Mesendoderm (in vitro differentiated cells): ENCODE results near the gene SHISA7. TPM values are rescaled to one million over a fixed set of nuclear protein-coding genes. Genes with fewer than 3 reads are reported as not detected.

Source experiments
- DNase-seq: peaks from one replicate; pipeline ENCODE4 v3.0.0; 2013
- H2AK5ac ChIP-seq: 2 replicates; pipeline ENCODE4 v1.6.1; 2013; ENCODE audit warnings: low read length, inconsistent platforms
- H2BK120ac ChIP-seq: 2 replicates; pipeline ENCODE4 v1.6.1; 2013; ENCODE audit warnings: low read depth, mild to moderate bottlenecking, low read length, moderate library complexity, mixed read lengths
- H2BK15ac ChIP-seq: replicated peaks from 2 replicates; pipeline ENCODE4 v1.6.1; 2013; ENCODE audit warnings: low read depth, mild to moderate bottlenecking, moderate library complexity
- H2BK5ac ChIP-seq: 2 replicates; pipeline ENCODE4 v1.6.1; 2013; ENCODE audit warnings: low read length, inconsistent platforms
- H3K18ac ChIP-seq: 2 replicates; pipeline ENCODE4 v1.6.1; 2013; ENCODE audit warnings: mild to moderate bottlenecking, low read length, mixed read lengths
- H3K23ac ChIP-seq: one replicate; pipeline ENCODE4 v1.6.1; 2013; ENCODE audit warnings: low read length
- H3K27ac ChIP-seq: 2 replicates; pipeline ENCODE4 v1.5.1; 2013; ENCODE audit warnings: low read depth, mild to moderate bottlenecking, inconsistent platforms, low read length, moderate library complexity
- H3K27me3 ChIP-seq: 2 replicates; pipeline ENCODE4 v1.6.1; 2013; ENCODE audit warnings: low read length, control low read depth, mild to moderate bottlenecking, inconsistent platforms; ENCODE audit not compliant: insufficient read depth, poor library complexity
- H3K36me3 ChIP-seq: 2 replicates; pipeline ENCODE4 v1.6.1; 2013; ENCODE audit warnings: low read length, inconsistent platforms; ENCODE audit not compliant: control insufficient read depth, insufficient read depth
- H3K4ac ChIP-seq: one replicate; pipeline ENCODE4 v1.6.1; 2013; ENCODE audit warnings: low read depth, mild to moderate bottlenecking, low read length, moderate library complexity
- H3K4me1 ChIP-seq: 2 replicates; pipeline ENCODE4 v1.6.1; 2013; ENCODE audit warnings: low read depth, low read length, inconsistent platforms; ENCODE audit not compliant: control insufficient read depth
- H3K4me2 ChIP-seq: 2 replicates; pipeline ENCODE4 v1.6.1; 2013; ENCODE audit warnings: low read length
- H3K4me3 ChIP-seq: 2 replicates; pipeline ENCODE4 v1.5.1; 2013; ENCODE audit warnings: mild to moderate bottlenecking, low read length
- H3K56ac ChIP-seq: one replicate; pipeline ENCODE4 v1.6.1; 2013; ENCODE audit warnings: low read length
- H3K79me1 ChIP-seq: 2 replicates; pipeline ENCODE4 v1.6.1; 2013; ENCODE audit warnings: low read length, inconsistent platforms
- H3K79me2 ChIP-seq: 2 replicates; pipeline ENCODE4 v1.6.1; 2013; ENCODE audit warnings: mild to moderate bottlenecking, low read length; ENCODE audit not compliant: control insufficient read depth, insufficient read depth
- H3K9ac ChIP-seq: 2 replicates; pipeline ENCODE4 v1.6.1; 2013; ENCODE audit warnings: low read length, inconsistent platforms
- H4K5ac ChIP-seq: one replicate; pipeline ENCODE4 v1.6.1; 2013; ENCODE audit warnings: low read length
- H4K8ac ChIP-seq: one replicate; pipeline ENCODE4 v1.6.1; 2013; ENCODE audit warnings: low read depth, mild to moderate bottlenecking, control low read depth, low read length, moderate library complexity
- WGBS: extraction: QIAGEN DNeasy Blood & Tissue Kit; methylation state at CpG from one replicate; pipeline ENCODE4 v1.1.7; 2013; ENCODE audit warnings: low lambda C conversion rate, missing lambda C conversion rate; ENCODE audit not compliant: insufficient coverage; ENCODE audit errors: extremely low coverage; 5-methylcytosine and 5-hydroxymethylcytosine counted together
- polyA plus RNA-seq, 2 experiments: library from polyadenylated mRNA; stranded (reverse); fragments of 200-250 nt; gene quantifications; one replicate each; pipeline ENCODE4 v1.2.3, GENCODE V29; 2013

The SHISA7 gene
- polyA plus RNA-seq (2013, experiment 1 of 2) = 0.06 TPM
- polyA plus RNA-seq (2013, experiment 2 of 2) = 0.04 TPM

GRCh38 chr19:55443045-55443823, at the start of gene SHISA7:
SHISA7 (minus strand) TSS chr19:55443300; CDS start chr19:55442863, 437 bp downstream.
- no CpG with 5 or more reads among the region's 43 CpGs for WGBS
- Histone ChIP-seq H3K36me3 (no peaks in the 10 kb centered on the region), H2BK5ac (no peak within 1 kb of the TSS), H2AK5ac (no peak within 1 kb of the TSS), H3K9ac (no peak within 1 kb of the TSS), H3K79me2 (no peaks in the 10 kb centered on the region), H4K8ac (no peak within 1 kb of the TSS), H3K56ac (no peak within 1 kb of the TSS), H3K4me2 (no peak within 1 kb of the TSS), H4K5ac (no peak within 1 kb of the TSS), H3K27ac (no peak within 1 kb of the TSS), H3K4me3 (no peak within 1 kb of the TSS), H3K79me1 (no peaks in the 10 kb centered on the region), H3K18ac (no peak within 1 kb of the TSS), H3K4me1 (no peaks in the 10 kb centered on the region), H2BK15ac (no peak within 1 kb of the TSS), H2BK120ac (no peak within 1 kb of the TSS), H3K27me3 (peaks cover 43% of the 10 kb centered on the region), H3K23ac (no peak within 1 kb of the TSS), H3K4ac (no peak within 1 kb of the TSS)
- no peak for DNase-seq

DNA sequence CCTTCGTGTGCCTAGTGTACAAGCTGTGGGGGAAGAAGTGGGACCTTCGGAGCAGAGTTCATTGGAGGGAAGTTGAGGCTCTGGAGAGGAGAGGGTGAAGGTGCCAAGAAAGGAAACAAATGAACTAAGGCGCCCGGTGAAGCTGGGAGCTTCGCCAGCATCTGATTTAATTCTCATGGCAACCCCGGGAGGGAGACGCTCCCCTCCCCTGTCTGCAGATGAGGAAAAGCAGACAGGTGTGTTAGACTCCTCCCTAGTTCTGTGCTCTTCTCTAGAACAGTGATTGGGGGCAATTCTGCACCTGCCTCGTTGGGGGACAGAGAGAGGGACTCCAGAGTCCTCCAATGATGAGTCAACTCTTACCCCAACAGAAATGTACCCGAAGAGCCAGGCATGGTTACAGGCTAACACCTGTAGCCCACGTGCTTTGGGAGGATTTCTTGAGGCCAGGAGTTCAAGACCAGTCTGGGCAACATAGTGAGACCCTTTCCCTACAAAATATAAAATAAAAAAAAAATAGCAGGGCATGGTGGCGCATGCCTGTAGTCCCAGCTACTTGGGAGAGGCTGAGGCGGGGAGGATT, 49.4 kb upstream of the SHISA7 start:
- WGBS = no CpG with 5 or more reads among the region's 12 CpGs
- Histone ChIP-seq H3K4me2 (no peak overlapping the region), H2BK15ac (no peak overlapping the region), H2BK120ac (no peak overlapping the region), H3K27ac (no peak overlapping the region), H3K56ac (no peak overlapping the region), H3K18ac (no peak overlapping the region), H2AK5ac (no peak overlapping the region), H3K23ac (no peak overlapping the region), H3K4me3 (no peak overlapping the region), H4K8ac (no peak overlapping the region), H3K79me2 (no peaks in the 10 kb centered on the region), H3K79me1 (no peaks in the 10 kb centered on the region), H3K27me3 (no peaks in the 10 kb centered on the region), H3K4ac (no peak overlapping the region), H4K5ac (no peak overlapping the region), H3K9ac (no peak overlapping the region), H2BK5ac (no peak overlapping the region), H3K4me1 (peaks cover 3% of the 10 kb centered on the region), H3K36me3 (no peaks in the 10 kb centered on the region)
- DNase-seq = no peak

DNA sequence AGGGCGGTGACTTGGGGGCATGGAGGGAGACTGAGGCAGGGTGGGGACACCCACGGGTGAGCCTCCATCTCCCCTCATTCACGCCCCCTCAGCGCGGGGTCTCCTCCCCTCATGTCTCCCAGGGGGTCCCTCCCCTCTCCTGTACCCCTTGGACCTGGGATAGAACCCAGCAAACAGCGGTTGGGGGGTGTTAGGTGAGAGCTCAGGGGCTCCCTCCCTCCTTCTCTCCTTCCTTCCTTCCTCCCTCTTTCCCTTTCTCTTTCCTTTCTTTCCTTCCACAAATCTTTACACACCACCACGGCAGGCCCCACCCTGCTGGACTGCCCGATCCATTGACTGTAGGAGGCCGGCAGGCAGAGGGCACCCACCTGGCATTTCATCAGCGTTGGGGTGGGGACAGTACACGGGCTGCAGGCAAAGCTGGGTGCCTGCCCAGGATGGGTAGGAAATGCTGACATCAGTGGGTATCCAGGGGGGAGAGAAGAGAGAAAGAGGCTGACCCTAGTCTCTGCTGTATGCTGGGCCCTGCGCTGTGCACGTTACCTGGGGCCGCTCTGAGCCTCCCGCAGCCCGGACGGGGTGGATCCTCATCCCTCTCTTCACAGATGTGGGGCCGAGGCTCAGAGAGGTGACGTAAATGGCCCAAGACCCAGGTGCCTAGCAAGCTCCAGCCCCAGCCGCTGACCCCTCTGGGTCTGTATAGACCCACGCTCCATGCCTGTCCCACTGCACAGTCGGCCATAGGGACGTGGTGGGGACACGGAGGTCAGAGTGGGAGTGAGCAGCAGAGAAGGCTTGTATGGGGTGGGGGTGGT, 48.7 kb upstream of the SHISA7 start:
- Histone ChIP-seq H3K4me1 (peaks cover 8% of the 10 kb centered on the region), H2BK120ac (no peak overlapping the region), H3K9ac (no peak overlapping the region), H3K4me2 (no peak overlapping the region), H3K18ac (no peak overlapping the region), H3K4ac (no peak overlapping the region), H3K27me3 (no peaks in the 10 kb centered on the region), H3K56ac (no peak overlapping the region), H4K8ac (no peak overlapping the region), H3K79me1 (no peaks in the 10 kb centered on the region), H2BK5ac (no peak overlapping the region), H2BK15ac (no peak overlapping the region), H3K27ac (no peak overlapping the region), H2AK5ac (no peak overlapping the region), H3K36me3 (no peaks in the 10 kb centered on the region), H3K79me2 (no peaks in the 10 kb centered on the region), H4K5ac (no peak overlapping the region), H3K4me3 (no peak overlapping the region), H3K23ac (no peak overlapping the region)
- DNase-seq = no peak
- no CpG with 5 or more reads among the region's 24 CpGs for WGBS

DNA sequence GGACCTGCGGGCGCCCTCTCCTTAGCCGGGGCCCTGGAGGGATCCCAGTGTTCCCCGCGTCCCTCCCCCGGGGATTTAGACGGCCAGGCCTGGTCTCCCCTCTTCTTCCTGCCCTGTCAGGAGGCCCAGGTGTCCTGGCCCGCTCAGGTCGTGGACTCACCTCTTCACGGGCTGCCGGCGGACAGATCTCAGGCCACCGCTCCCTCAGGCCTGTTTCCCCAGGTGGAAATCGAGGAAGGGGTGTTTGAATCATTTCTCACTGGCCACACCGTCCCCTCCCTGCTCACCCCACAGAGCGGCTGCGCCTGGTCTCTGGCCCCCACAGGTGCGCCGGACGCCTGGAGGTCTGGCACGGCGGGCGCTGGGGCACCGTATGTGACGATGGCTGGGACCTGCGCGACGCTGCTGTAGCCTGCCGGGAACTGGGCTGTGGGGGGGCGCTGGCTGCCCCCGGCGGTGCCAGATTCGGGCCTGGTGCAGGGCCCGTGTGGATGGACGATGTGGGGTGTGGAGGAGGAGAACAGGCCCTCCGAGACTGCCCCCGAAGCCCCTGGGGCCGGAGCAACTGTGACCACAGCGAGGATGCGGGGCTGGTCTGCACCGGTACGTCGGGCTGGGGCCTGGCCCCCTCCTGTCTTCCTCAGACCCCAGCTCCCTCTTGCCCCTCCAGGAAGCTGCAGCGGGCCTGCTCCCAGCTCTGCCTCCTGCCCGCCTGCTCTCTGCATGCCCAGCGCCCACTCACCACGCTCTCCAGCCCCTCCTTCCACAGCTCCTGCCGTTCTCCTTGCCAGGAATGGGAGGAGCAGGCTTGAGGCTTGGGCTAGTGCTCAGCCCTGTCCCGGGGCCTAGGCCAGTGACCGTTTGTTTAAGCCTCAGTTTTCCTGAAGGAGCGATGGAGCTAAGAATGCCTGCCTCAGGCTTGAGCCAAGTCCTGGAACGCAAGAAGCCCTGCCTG, 47.7 kb upstream of the SHISA7 start:
- Histone ChIP-seq H3K18ac (no peak overlapping the region), H3K27ac (no peak overlapping the region), H2AK5ac (no peak overlapping the region), H2BK120ac (no peak overlapping the region), H3K23ac (no peak overlapping the region), H3K36me3 (no peaks in the 10 kb centered on the region), H3K4me2 (no peak overlapping the region), H2BK15ac (no peak overlapping the region), H3K4ac (no peak overlapping the region), H3K4me3 (no peak overlapping the region), H3K79me2 (no peaks in the 10 kb centered on the region), H4K8ac (no peak overlapping the region), H3K4me1 (peaks cover 8% of the 10 kb centered on the region), H3K56ac (no peak overlapping the region), H3K27me3 (no peaks in the 10 kb centered on the region), H4K5ac (no peak overlapping the region), H3K79me1 (peaks cover 2% of the 10 kb centered on the region), H3K9ac (no peak overlapping the region), H2BK5ac (no peak overlapping the region)
- DNase-seq = no peak
- WGBS = no CpG with 5 or more reads among the region's 52 CpGs

- peaks cover 8% of the 10 kb centered on the region for H3K4me1 ChIP-seq
- H3K79me2 ChIP-seq = no peaks in the 10 kb centered on the region
- no peak overlapping the region for H2BK5ac ChIP-seq
- H3K18ac ChIP-seq = no peak overlapping the region
- H3K4me3 ChIP-seq = no peak overlapping the region
- H2AK5ac ChIP-seq = no peak overlapping the region
- no peaks in the 10 kb centered on the region for H3K27me3 ChIP-seq
- no peak overlapping the region for H4K8ac ChIP-seq
- H3K36me3 ChIP-seq = no peaks in the 10 kb centered on the region
- H3K27ac ChIP-seq = no peak overlapping the region
- no peak overlapping the region for H2BK15ac ChIP-seq
- no peak overlapping the region for H3K23ac ChIP-seq
- H3K4me2 ChIP-seq = no peak overlapping the region
- H3K9ac ChIP-seq = peak overlapping the region; percentile 44
- no peak overlapping the region for H2BK120ac ChIP-seq
- H3K4ac ChIP-seq = no peak overlapping the region
- H3K56ac ChIP-seq = peak overlapping the region; percentile 54
- DNase-seq = no peak
- no CpG with 5 or more reads among the region's 21 CpGs for WGBS
- H3K79me1 ChIP-seq = peaks cover 2% of the 10 kb centered on the region
- no peak overlapping the region for H4K5ac ChIP-seq
Measured at GRCh38 chr19:55489711-55490477, 46.8 kb upstream of the SHISA7 start.
